GM12801 (cell line): ENCODE data around the gene FBLN2.

ENCODE experiments used
- CTCF ChIP-seq: IDR thresholded peaks from one replicate; pipeline ENCODE4 v1.5.1; 2011; ENCODE audit warnings: control low read depth; ENCODE audit not compliant: insufficient read length; ENCODE audit errors: extremely low read depth

FBLN2 gene

GRCh38 chr3:13651775-13652428 lies 103.0 kb downstream of the FBLN2 start:
- TF ChIP-seq CTCF, result no peak

GRCh38 chr3:13652728-13653127 lies 103.8 kb downstream of the FBLN2 start:
- TF ChIP-seq CTCF, result no peak

- TF ChIP-seq CTCF, result no peak
These were observed 104.8 kb downstream of the FBLN2 start for GRCh38 chr3:13653631-13654279.

GRCh38 chr3:13654330-13655060 lies 105.6 kb downstream of the FBLN2 start:
- TF ChIP-seq CTCF, result no peak

- TF ChIP-seq CTCF, result no peak
These were observed 106.4 kb downstream of the FBLN2 start for GRCh38 chr3:13655061-13655913.

- TF ChIP-seq CTCF, result no peak
These were observed 107.8 kb downstream of the FBLN2 start for GRCh38 chr3:13656584-13657301.
